Ovary (tissue), 3 donors: ENCODE data around the gene TMEM52B.

Experiments used
- CTCF ChIP-seq, 3 donors: fragments of 450-650 bp in 2 of 3; fragments of 200-600 bp in 1 of 3; IDR thresholded peaks; one replicate each; pipeline versions ENCODE4 v1.5.1 to v1.8.0; 2016 to 2022; ENCODE audit warnings: antibody characterized with exemption in 3 of 3, mild to moderate bottlenecking in 1 of 3
- POLR2A ChIP-seq: fragments of 450-650 bp; IDR thresholded peaks from one replicate; pipeline ENCODE4 v1.6.1; 2017; ENCODE audit warnings: antibody characterized with exemption, mild to moderate bottlenecking, moderate library complexity
- donor health status: DM: no; HTN: no; CAD: no.

- TF ChIP-seq CTCF (IDR thresholded peaks at IDR 0.05) (no peak), POLR2A (no peak)
Measured at GRCh38 chr12:10210225-10210624, 31.4 kb downstream of the TMEM52B start.
